Activated gamma-delta T cell treated with anti-CD3 and anti-CD28 coated beads, Interleukin-2, amount 50 U/mL, for 16 hours (primary cell): Measurements from ENCODE around the gene HDAC9.
"Not testable (repeated sequence)": the region's sequence is repeated elsewhere in the genome, so short reads cannot be mapped to it uniquely, and the experiment has no call there.

Experiments
- DNase-seq: peaks from one replicate; pipeline ENCODE4 v3.0.0-alpha.2; 2020; ENCODE audit warnings: low read depth

HDAC9 gene

GRCh38 chr7:18974803-18975202, 479.3 kb downstream of the HDAC9 start:
- no peak for DNase-seq

- no peak for DNase-seq
Observed at GRCh38 chr7:18975276-18975675, 479.7 kb downstream of the HDAC9 start.

GRCh38 chr7:18975689-18976280, 480.2 kb downstream of the HDAC9 start:
- DNase-seq: no peak

GRCh38 chr7:18976715-18977471, 481.3 kb downstream of the HDAC9 start:
- no peak for DNase-seq

GRCh38 chr7:18978108-18978495, 482.6 kb downstream of the HDAC9 start:
- DNase-seq: no peak

GRCh38 chr7:18990700-18991099, 495.2 kb downstream of the HDAC9 start:
- not testable (repeated sequence) for DNase-seq

- DNase-seq: no peak
Observed at GRCh38 chr7:18993933-18994668, 498.6 kb downstream of the HDAC9 start.

GRCh38 chr7:18995270-18995671, 499.7 kb downstream of the HDAC9 start:
- no peak for DNase-seq

- DNase-seq: no peak
Observed at GRCh38 chr7:18995811-18996426, 500.4 kb downstream of the HDAC9 start.

- DNase-seq: no peak
Observed at GRCh38 chr7:18996583-18996982, 501.0 kb downstream of the HDAC9 start.

GRCh38 chr7:18997477-18998150, 502.1 kb downstream of the HDAC9 start:
- DNase-seq: no peak

GRCh38 chr7:19000410-19000809, 504.9 kb downstream of the HDAC9 start:
- DNase-seq: no peak

- DNase-seq: no peak
Observed at GRCh38 chr7:19001854-19002253, 506.3 kb downstream of the HDAC9 start.

- no peak for DNase-seq
Observed at GRCh38 chr7:19009241-19009935, 513.8 kb downstream of the HDAC9 start.

- no peak for DNase-seq
Observed at GRCh38 chr7:19009936-19010280, 514.4 kb downstream of the HDAC9 start.

GRCh38 chr7:19011212-19011611, 515.7 kb downstream of the HDAC9 start:
- DNase-seq: no peak

GRCh38 chr7:19015098-19015497, 519.5 kb downstream of the HDAC9 start:
- no peak for DNase-seq

GRCh38 chr7:19016140-19016539, 520.6 kb downstream of the HDAC9 start:
- no peak for DNase-seq

GRCh38 chr7:19017374-19017773, 521.8 kb downstream of the HDAC9 start:
- no peak for DNase-seq

- DNase-seq: no peak
Observed at GRCh38 chr7:19020062-19020461, 524.5 kb downstream of the HDAC9 start.

- DNase-seq: no peak
Observed at GRCh38 chr7:19020711-19021110, 525.2 kb downstream of the HDAC9 start.

- DNase-seq: no peak
Observed at GRCh38 chr7:19023477-19023876, 527.9 kb downstream of the HDAC9 start.
